Nucleus accumbens (tissue), 56 donors: ENCODE data around the gene OR51E2.
"Not testable (repeated sequence)": the region's sequence is repeated elsewhere in the genome, so short reads cannot be mapped to it uniquely, and the experiment has no call there.

ENCODE experiments used
- DNase-seq, 56 donors: peaks; one replicate each; lab custom pipeline; 2025; lab: John Stamatoyannopoulos, UW

Gene OR51E2

GRCh38 chr11:4697585-4697984 is at the start of gene OR51E2:
TSS of gene OR51E2 (minus strand) at chr11:4697853. CDS start at chr11:4682711, 15,142 bp downstream.
- no peak for DNase-seq

DNA sequence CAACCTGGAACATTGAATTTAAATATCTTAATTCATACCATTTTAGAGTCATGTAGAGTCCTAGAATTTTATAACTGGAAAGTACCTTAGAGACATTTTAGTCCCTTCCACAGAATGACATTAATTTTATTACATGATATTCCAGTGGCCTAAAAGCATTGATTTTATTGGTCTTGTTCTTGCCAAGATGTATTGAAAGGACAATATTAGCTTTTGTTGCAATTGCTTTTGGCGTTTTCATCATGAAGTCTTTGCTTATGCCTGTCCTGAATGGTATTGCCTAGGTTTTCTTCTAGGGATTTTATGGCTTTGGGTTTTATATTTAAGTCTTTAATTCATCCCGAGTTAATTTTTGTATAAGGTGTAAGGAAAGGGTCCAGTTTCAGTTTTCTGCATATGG is 43.1 kb upstream of the OR51E2 start:
- no peak for DNase-seq

DNA sequence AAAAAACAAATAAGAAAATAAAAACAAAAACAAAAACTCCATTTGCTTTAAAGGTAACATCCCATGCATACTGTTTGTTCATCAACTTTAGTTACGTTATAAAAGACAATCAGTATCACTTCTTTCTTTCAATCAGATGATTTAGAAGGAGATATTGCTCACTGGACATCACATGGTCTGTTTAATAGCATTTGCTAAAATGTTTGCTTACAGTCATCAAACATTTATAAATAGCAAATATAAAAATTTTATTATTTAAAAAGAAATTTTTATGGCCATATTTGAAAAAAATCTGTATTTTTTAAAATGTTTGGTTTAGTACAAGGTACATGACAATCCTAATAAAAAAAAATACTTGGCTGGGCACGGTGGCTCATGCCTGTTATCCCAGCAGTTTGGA is 29.5 kb upstream of the OR51E2 start:
- no peak for DNase-seq

GRCh38 chr11:4722616-4723534 is 25.2 kb upstream of the OR51E2 start:
- not testable (repeated sequence) for DNase-seq

GRCh38 chr11:4714300-4714699 is 16.6 kb upstream of the OR51E2 start:
- no peak for DNase-seq

GRCh38 chr11:4713241-4713640 is 15.6 kb upstream of the OR51E2 start:
- peak in 15 of 56 donors; percentile 1 to 67 (median 15) for DNase-seq

DNA sequence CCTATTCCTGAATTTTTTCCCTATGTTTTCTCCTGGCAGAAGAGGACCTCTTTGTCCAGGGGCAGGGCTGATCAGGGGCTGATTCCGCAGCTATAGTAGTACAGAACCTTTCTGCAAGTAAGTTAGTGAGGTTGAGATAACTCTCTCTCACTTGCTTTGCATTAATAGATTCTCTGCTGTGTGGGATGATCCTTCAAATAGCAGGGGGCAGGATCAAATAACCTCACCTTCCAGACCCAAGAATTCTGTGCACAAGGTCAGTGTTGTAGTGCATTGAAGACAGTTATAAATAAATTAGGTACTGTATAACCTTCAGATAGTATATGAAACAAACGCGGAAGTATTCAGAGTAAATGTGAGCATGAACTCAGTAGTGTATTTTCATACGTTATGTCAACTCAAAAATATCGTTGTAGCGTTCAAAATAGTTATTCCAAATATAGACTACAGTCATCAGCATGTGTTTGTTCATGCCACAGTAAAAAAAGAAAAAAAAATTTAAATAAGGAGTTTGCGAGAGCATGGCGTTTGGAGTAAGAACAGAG is 7.2 kb upstream of the OR51E2 start:
- no peak for DNase-seq

DNA sequence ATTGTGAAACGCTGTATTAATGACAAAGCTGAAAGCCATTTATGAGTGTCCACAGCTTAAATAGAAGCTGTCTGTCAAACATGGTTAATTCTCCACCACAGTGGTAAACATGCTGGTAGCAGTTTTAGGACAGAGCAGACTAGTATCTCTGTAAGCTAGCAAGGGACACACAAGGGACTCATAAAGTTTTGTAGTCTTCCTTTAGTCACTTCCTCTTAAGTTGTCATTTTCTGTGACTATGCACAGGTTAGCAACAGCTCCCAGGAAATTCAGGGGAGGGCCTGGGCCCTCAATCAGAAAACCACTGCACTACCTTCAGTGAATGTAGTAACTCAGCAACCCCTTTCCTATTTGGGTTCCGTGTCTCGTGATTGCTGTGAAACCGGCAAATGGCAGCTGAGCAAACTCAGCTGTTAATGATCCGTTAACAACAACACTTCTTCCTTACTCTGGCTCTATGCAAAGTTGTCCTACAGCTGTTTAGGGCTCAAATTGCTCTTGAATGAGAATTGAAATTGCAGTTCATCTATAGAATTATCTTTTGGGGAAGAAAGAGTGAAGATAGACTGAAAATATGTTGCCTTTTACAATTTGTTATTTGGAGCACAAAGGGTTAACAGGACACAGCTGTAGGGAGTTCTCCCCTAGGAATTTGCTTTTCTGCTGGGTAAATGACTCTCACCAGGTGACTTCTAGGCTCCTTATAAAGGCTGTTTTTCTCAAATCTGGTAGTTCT is 6.6 kb upstream of the OR51E2 start, which contains the start of gene MMP26:
TSS of gene MMP26 (plus strand) at position 731 of the 736 bp plus-strand sequence.
- no peak for DNase-seq

GRCh38 chr11:4700436-4700820 is 2.8 kb upstream of the OR51E2 start:
- no peak for DNase-seq

DNA sequence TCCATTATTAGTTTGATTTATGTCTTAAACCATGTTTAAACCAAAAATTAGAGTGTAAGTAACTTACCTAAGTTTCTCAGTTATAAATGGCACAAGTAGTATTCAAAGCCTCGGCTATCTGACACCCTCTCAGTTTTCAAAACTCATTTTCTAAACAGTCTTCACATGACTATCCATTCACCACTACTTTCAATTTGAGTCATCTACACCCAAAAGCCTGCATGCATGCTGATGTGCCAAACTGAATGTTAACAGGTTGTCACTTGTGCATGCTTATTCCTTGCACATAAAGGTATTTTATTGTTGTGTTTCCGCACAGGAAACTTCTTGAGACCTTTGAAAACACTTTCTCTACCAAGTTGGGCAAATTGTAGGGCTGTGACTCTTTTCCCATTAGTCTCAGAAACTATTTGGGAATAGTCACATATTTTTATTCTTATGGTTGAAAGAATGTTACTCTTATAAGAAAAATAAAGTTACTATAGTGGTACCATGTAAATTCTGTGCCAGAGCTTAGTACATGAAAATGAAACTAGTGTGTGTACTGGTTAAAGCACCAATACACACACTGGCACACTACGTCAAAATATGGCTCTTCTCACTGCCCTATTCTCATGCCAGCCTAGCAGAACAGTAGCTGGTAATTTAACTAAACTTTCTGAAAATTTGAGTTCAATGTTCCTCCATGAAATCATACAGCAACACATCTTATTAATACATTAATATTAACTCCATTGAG is 2.2 kb upstream of the OR51E2 start:
- no peak for DNase-seq

- no peak for DNase-seq
Measured at GRCh38 chr11:4695442-4695841, 2.2 kb downstream of the OR51E2 start.

DNA sequence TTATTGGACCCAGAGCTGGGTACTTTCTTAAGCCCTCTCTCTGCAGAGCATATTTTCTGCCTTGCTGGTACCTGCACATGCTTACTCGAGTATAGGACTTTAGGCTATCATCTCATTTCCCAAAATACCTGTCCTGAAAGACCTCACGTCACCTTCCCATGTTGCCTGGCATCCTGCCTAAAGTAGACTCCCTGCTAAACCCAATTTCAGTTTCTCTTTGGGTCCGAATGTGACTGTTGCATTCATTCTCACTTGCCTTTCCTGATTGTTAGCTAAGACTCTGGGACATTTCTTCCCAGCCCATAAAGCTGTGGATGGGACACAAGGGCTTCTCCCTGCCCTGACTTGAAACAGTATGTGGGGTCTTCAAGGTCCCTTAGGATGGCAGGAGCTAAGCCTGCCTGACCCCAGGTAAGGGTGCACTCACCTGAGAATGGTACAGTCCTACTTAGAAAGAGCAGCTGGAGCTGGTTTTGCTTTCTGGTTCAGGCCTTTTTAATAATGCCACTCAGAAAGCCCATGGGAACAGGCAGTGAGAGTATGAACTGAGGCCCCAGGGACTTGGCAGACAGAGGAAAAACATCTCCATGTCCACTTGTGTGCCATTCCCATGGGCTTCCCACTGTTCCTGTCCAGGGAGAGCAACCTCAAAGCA is 12.9 kb downstream of the OR51E2 start:
- DNase-seq = no peak

DNA sequence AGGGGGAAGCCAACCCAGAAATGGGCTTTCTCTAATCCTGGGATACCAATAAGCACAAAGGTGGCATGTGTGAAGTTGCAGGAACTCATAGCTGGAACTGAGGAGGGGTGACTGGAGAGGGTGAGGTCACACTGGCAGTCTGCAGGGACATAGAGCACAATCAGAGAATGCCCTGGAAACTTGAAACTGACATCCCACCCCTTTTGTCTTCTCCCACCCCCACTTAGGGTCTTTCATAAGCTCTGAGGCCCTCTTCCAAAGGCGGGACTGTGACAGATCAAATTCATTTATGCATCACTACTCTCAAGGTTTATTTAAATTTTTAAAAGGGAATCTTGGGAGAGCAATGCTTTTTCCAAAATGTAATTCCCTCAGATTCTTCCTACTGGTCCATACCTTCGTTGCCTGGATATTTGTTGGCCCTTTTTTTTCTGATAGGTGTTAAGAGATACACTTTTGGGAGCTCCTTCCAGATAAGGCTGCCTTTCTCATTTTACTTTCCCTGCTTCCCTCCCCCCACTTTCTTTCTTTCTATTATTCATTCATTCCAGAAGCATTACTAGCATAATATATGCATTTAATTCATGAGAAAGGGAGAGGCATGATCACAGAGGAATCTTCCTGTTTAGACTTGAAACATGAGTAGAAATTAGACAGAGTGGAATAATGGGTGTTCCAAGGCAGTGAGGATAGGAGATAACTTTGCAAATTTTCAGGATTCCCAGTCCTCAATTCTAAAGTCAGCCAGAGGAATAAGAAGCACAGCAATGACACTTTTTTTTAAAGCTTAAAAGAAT is 14.8 kb downstream of the OR51E2 start:
- no peak for DNase-seq

GRCh38 chr11:4680341-4680740 is 17.3 kb downstream of the OR51E2 start:
- DNase-seq = no peak

DNA sequence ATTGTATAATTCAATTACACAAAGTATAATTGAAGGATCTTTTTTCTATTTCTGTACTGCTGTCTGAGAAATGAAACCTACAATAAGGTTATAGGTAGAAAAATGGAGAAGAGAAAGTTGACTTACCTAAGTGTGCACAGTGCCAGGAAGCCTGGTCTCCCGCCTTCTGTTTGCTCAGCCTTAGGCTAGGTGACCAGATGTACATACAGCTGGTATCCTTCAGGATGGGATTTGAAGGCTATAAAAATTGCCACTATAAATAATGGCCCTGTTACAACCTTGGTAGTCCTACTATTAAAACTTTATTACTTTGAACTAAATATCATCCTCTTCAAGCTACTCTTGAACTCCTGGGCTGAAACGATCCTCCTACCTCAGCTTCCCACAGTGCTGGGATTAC is 19.7 kb downstream of the OR51E2 start:
- DNase-seq = no peak

GRCh38 chr11:4673781-4674180 is 23.9 kb downstream of the OR51E2 start:
- DNase-seq = no peak

- no peak for DNase-seq
Measured at GRCh38 chr11:4672470-4672869, 25.2 kb downstream of the OR51E2 start.

DNA sequence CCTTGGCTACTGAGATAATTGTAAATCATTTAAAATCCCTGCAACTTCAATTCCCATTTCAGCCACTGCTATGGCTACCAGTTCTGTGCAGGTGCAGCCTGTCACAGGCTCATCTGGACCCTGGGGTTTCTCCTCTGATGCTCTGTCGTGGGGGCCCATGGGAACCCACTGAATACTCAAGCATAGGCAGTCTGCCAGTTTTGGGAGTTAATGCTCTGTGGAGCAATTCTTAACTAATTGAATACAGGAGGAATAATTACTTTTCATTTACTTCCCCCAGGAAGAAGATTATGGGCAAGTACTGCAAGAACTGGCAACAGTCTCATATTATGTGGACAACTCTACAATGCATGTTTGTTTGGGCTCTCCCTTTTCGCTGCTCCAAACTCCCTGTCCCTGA is 25.9 kb downstream of the OR51E2 start:
- DNase-seq = no peak

DNA sequence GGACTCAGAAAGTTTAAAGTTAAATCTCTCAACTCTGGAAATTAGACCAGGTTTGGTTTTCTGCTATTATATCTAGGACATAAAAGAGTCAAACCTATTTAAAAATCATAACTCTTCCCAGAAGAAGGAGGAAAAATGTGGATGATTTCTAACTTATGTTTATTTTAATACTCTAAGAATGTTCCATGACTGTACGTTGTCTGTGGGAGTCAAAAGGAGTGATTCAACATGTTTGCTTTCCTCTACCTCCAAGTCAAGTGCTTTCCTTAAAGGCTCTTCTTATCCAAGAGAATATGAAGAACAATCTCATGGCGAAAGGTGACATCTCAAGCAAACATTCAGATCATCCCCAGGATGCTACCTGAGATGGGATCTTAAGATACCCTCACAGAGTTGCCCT is 32.2 kb downstream of the OR51E2 start:
- DNase-seq = no peak
